Activated CD4-positive, CD25-positive, alpha-beta regulatory T cell treated with anti-CD3 and anti-CD28 coated beads, Interleukin-2, amount 50 U/mL, for 24 hours (primary cell): ENCODE results near the gene PDZK1IP1.
A peak's percentile ranks its signal among the peaks of the same experiment; 100 is the strongest.
"Not testable (repeated sequence)": the region's sequence is repeated elsewhere in the genome, so short reads cannot be mapped to it uniquely, and the experiment has no call there.

Experiments used
- ATAC-seq, 2 donors: fragments of 150-1000 bp; cut with Tn5 transposase; one replicate each; pipeline ENCODE4 v1.10.0; 2021; ENCODE audit warnings: mild to moderate bottlenecking in 1 of 2, moderate library complexity in 1 of 2

PDZK1IP1 gene

DNA sequence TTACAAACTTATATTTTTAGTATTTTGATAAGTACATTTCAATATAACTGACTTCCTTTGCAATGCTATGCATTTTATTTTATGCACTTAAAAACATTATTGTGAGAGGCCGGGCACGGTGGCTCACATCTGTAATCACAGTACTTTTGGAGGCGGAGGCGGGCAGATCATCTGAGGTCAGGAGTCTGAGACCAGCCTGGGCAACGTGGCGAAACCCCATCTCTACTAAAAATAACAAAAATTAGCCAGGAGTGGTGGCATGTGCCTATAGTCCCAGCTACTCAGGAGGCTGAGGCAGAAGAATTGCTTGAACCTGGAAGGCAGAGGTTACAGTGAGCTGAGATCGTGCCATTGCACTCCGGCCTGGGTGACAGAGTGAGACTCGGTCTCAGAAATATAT lies 6.1 kb upstream of the PDZK1IP1 start:
- ATAC-seq: not testable (repeated sequence)

DNA sequence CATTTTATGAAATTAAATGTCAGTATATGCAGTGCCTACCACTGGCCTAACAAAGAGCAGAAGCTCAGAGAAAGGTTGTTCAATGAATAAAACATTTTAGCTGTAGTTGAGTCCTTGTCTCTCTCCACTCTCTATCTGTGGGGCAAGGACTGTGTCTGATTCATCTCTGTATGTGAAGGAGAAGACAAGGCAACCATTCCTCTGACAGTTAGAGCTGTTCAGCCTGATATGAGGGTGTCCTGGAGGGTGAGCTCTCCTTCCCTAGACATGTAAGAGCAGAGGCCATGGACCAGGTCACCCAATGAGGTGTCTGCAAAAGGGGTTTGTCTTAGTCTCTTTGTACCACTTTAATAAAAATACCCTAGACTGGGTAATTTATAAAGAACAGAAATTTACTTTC lies 4.5 kb upstream of the PDZK1IP1 start:
- ATAC-seq: no peak

DNA sequence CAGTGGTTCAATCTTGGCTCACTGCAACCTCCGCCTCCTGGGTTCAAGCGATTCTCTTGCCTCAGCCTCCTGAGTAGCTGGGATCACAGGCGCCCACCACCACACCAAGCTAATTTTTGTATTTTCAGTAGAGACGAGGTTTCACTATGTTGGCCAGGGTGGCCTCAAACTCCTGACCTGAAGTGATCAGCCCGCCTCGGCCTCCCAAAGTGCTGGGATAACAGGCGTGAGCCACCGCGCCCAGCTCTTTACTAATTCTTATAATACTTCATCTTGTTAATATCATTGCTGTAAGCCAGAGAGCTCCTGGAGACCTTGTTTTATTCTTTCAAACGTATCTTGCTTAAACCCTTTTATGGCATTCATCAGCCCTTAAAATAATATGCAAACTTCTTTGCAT lies 3.7 kb upstream of the PDZK1IP1 start:
- ATAC-seq: not testable (repeated sequence)

DNA sequence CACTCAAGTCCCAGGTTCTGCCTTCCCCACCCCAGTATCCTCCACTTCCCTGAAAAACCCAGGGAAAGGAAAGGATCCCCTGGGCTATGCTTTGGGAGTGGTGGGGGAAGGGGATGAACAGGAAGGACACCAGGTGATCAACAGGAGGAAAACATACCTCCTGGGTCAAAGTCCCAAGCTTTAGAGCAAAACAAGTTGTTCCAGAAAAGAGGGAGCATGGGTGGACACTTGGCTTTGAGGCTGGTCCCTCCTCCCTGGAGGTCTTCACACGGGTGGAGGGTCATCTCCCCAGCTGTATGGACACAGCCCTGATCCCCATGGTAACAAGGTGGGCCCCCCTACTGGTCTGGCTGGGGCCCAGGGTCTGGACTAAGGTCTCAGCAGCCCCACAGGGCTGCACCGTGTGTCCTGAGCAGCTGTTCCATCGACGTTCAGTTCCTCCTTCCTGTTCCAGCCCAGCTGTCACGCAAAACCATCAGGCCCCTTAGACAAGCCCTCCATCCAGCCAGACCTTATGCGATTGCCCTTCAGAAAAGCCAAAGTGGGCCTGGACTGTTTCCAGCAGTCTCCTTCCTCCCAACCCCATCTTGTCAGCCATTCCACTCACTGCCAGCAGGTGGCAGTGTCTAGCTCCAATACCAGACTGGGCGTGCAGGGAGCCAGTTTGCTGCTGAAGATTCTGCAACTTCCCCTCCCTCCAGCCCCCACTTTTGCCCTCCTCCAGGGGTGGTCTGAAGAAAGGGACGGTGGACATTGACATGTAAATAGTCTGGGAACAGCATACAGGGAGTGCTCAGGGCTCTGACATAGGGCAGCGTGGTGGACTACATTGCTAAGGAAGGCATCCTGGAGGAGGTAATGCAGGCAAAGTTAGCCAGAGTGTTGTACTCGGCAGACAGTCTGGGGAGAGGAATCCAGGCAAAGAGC lies 2.9 kb upstream of the PDZK1IP1 start:
- ATAC-seq: peak; percentile 52 to 55

DNA sequence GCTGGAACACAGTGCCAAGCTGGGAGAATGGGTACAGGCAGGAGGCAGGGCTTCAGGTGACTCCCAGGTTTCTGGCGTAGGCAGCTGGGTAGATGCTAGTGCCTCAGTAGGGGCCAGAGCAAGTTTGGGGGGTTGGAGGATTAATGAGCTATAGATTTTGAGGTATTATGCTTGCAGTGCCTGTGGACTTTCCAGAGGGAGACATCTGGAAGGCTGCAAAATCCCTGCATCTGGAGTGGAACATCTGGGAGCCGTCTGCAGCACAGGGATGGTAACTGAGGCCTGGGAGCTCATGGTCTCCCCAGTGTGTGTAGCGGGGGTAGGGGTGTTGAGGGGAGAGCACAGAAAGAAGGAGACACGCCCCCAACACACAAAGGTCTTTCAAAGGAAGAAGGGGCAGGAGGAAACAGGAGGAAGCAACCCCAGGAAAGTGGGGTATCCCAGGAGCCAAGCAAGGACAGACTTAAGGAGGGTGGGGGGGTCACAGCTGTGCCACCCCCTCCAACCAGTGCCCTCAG lies 2.2 kb upstream of the PDZK1IP1 start:
- ATAC-seq: no peak

DNA sequence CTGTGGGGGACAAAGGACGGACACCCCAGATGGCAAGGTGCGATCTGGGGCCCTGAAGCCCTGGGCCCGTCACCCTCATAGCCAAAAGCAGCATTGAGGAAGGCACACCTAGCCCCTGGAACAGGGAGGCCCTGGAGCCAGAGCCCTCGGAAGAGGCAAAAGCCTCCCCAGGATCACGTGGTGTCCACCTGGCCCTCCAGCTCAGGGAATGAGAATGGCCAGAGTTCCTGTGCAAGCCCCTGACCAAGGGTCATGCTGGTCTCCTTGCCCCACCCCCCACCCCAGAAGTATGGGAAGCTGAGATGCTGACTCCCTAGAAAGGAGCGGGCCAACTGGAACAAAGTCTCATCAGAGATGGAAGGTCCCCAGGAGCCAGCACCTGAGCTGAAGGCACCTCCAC lies 1.0 kb upstream of the PDZK1IP1 start:
- no peak for ATAC-seq

DNA sequence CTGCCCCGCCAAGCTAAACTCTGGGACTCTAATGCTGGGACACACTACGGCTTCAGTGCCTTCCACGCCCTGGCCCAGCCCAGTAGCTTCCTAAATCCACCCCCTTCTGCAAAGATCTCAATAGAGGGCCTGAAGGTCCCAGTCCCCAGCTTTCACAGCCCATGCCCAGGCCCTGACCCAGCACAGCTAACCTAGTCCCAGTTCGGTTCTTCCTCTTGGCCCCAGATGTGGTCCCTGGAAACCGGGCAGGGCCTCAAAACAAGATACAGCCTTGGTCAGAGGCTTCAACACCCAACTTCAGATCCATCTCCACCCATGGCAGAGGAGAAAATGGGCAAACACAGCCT lies 646 bp upstream of the PDZK1IP1 start:
- ATAC-seq: no peak

DNA sequence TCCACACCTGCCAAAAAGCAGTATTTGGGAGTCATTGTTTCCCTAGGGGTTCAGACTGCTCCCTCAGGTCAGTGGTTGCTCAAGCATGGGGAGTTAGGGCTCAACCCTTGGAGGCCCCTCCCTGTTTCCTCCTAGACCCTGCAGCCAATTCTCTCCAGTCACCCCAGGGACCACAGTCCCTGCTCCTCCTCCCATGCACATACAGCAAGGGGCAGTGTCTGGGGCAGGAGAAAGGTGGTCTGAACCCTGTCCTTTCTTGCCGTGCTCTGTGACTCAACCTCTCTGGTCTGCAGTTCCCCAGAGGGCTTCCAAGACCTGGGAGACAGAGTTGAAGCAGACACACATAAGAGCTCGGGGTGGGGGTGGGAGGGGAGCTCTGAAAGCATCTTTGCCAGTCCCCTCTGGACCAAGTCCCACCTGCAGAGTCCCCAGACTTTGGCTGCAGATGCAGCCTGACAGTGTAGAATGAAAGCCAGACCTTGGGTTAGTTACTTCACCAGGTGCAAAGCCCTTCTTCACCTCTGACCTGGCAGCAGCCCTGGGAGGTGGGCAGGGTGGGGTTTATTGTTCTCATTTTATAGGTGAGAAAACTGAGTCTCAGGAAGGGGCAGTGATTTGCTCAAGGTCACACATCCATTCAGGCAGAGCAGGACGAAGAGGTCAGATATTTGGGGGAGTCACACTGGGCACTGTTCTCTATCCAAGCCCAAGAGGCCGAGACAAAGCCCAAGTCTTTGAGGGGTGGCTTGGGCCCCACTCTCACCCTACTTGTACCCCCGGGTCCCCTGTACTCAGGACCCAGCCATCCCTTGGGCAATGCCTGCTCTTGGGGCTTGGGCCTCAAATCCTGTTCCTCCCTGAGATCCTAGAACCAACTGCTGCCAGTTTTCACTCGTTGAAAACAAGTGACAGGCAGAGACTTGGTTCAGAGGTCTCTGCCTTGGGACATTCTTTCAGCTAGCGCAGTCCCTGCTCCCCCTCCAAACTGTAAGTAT lies 748 bp downstream of the PDZK1IP1 start:
- ATAC-seq: no peak

DNA sequence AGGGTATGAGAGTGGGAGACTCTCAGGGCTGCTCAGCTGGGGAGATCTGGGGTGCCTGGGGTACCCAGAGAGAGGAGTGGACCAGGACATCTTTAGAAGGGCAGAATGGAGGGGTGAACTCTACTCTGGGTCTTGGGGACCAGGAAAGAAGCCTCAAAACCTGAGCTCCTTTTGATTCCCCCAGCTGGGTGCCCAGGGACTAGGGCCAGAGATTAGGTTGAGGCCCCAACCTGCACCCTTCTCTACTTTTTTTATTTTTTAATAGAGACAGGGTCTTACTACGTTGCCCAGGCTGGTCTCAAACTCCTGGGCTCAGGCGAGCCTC lies 1.9 kb downstream of the PDZK1IP1 start:
- no peak for ATAC-seq

DNA sequence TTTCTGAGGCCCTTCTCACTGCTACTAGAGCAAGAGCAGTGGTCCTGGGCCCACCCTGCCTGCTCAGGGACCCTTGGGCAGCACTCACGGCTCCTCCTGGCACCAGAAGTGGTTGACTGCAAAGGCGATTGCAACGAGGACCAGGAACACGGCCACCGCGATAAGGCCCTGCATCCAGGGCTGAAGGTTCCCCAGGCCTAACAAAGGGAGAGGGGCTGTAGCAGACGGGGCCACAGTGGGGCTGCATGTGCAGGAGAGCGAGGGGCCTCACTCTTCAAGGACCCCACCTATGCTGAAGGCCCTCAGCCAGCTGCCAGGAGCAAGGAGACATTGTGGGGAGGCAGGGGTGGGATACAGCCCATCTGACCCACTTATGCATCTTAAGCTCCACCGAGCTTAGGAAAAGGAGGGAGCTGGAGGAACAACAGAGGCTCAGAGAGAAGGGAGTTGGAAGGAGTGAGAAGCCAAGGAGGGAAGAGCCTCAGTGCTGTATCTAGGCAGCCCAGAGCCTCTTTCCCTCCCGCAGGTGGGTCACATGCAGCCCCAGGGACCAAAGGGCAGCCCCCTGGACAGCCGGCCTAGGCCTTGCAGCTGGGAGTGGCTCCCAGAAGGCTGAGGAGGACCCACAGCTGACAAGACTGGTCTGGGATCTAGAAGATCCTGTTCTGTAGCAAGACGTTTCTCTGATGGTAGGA lies 2.5 kb downstream of the PDZK1IP1 start:
- no peak for ATAC-seq

DNA sequence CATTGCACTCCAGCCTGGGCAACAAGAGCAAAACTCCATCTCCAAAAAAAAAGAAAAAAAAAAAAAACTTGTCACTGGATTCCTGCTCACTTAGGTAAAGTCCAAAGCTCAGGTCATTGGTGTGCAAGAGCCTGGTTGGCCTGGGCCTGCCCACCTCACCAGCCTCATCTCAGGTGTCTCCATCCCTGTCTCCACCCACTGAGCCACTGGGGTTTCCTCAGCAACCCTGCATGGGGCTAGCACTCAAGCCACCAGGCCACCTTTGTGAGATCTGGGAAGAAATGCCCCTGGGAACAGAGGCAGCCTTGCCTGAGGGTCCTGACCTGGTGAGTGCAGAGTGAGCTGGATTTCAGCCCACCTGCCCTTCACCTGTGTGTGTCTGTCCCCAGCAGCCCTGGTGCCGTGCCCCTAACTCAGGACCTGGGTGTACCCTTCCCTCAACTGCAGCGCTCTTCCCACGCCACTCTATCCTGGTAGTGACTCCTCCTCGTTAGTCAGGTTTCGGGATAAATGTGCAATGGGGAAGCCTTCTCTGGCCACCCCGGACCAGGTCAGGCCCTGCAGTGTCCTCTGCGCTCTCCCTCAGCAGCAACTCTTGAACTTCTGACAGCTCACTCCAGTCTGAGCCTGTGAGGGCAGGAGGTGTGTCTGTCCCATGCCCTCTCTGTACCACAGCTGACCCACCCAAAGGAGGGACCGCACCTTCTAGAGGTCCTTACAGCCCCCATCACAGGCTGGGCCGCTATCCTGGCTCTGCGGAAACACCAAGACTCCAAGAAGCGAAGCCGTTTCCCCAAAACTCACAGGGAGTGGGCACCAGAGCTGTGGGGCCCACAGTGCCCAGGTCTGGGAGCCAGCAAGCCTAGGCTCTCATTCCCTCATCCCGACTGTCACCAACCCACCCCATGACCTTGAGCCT lies 3.3 kb downstream of the PDZK1IP1 start:
- no peak for ATAC-seq

DNA sequence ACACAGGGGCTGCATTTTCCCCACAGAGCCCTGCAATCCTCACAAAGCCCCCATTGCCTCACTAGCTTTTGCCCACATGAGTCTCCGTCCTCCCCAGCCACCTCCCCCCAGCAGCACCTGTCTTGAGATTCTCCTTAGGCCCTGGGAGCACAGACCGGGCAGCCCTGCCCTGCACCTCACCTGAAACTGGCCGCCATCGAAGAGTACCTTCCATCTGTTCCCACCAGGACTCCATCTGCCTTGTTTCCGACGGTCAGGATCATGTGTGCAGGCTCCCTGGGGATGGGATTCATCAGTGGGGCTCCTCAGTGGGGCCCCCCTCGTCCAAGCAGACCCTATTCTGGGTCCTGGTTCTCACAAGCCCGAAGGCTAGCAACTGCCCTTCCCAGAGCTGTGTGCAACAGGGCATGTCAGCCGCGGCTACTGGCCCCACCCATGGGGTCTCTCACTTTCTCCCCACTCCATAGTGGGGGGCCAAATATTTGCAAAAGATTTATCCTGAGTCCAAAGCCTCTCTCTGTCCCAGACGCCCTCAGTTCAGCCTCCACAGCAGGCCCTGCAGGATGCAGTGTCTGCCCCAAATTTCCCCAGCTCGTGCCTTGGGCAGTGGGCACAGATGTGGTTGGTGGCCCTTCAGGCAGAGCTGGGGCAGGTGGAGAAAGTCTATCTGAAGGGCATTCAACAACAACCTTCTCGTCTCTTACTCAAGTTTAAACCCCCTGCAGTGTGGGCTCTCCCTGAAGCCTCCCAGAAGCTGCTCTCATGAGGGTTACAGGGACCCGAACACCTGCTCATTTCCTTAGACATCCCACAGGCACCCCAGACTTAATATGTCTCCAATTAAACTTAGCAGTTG lies 4.8 kb downstream of the PDZK1IP1 start:
- ATAC-seq: no peak

DNA sequence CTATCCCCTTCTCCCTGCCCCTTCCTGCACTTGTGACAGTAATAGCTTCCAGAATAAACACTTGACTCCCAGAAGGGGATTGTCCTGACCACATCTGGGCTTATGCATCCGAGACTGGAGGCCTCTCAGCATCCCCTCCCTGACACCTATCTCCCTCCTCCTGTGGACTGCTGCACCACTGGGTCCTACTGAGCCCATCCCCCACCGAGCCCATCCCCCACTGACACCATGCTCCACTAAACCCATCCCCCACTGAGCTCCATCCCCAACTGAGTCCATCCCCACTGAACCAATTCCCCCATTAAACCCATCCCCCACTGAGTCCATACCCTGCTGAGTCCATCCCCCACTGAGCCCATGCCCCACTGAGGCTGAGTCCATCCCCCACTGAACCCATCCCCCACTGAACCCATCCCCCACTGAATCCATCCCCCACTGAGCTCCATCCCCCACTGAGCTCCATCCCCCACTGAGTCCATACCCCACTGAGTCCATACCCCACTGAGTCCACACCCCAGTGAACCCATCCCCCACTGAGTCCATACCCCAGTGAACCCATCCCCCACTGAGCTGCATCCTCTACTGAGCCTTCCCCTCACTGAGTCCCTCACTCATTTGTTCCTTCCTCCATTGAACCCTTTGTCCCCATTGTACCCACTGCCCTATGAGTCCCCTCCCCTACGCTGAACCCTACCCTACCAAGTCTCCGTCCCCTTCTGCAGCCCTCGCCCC lies 5.6 kb downstream of the PDZK1IP1 start:
- ATAC-seq: no peak

DNA sequence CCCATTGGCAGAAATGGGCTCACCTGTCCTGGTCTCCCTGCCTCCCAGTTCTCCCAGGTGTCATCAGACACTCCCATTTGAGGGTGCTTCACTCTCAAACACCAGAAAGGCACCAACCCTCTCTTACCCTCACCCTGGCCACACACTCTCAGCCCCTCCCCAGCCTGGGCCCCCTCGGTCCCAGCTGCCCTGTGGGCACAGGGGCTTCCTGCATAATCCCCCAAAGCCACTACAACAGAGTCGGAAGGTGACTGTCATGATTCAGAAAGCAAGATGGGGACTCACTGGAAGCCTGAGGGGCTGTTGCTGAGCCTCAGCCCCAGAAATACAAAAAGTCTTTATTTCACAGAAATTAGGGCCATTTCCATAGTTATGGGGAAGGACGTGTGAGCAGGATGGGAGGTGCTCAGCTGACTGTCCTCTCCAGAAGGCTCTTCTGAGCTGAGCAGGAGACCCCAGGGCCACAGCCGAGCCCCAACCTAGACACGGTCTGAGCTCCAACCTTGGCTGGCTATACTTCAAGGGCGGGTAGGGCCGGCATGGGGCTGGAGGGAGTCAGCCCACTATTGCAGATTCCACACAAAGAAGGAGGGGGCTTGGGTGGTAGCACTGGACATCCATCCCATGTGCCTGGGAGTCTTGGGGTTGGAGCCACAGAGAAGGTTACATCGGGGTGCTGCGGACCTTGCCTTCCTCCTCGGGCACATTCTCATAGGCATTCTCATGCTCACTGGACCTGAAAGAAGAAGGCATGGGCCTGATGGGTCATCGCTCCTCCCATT lies 6.3 kb downstream of the PDZK1IP1 start:
- ATAC-seq: no peak

DNA sequence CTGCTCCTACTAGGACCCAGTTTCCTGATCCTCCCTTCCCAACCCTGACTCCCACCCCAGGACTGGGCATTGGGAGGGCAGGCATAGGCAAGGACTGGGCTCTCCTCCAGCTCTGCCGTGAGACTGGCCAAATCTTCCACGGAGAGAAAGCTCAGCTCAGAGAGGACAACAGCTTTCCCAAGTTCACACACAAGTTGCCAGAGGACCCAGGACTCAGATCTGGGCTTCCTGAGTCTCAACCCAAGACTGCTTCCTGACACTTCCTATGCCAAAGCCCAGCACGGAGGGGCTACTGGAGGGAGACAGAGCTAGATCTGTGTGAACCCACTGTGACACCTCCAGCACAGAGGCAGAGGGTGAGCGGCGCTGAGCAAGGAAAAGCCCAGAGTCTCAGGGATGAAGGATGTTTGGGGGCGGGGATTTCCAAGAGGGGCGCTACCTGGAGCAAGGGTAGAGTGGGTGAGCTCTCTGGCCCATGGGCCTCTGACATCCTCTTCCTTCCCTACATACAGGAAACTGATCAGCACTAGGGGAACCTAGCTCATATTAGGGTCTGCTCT lies 7.1 kb downstream of the PDZK1IP1 start:
- ATAC-seq: no peak

DNA sequence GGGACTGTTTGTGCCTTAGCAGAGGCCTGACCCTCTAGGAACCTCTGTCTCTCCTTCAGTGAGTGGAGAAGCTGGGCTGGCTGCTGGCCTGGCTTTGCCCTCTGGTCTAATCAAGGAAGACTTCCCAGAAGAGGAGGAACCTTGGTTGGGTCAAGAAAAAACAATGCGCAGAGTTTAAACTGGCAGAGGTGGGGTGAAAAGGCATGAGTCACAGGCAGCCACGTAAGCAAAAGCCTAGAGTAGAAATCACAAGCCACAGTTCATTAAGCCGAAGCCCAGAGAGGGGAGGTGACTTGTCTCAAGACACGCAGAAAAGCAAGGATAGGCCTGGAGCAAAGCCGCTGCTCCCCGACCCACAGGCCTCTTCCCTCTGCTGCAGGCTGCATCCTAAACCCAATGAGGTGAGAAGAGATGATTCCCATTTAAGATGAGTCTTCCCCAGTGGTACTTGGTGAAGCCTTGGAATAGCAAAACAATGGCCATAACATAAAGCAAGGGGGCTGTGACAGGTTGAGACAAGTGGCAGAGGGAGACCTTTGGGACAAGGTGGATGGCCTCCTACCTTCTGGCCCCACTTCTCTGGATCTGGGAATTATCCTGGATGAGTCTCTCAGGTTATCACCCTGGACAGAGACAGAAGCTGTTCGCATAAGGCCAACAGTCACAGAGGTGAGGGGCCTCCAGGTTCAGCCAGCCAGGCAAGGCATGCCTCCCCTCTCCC lies 7.7 kb downstream of the PDZK1IP1 start:
- no peak for ATAC-seq

DNA sequence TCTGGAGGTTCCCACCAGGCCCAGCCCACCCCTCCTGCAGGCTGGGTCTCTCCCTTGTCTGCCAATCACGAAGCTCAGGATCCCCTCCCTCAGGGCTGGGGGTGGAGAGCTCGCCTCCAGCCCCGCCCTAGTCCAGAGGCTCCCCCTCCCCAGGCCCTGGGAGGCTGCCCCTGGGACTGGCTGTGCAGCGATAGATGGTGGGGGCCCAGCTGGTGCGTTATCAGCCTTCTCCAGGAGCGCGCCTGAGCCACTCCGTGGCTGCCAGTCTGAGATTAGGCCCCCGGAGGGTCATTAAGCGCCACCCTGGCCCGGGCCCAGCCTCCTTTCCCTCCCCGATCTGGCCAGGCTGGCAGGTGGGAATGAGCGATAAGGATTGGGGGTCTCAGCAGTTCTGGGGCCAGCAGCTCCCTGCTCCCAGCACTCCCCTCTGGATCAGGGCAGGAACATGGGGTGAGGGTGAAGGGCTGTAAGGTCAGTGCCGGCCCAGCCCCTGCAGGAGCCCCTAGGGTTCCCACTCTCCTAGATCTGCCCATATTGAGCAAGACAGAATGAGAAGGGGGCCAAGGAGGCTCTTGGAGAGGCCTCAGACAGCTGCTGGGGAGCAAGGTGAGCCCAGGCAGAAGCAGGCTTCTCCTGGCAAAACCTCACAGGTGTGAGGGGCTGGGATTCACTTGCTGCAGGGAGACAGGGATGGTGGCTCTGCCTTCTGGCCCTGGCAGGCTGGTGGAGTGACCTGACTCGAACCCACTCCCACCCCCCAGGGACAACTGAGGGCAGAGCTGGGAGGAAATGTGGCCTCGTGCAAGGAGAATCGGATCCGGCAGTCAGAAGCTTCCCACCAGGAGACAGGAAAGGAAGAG lies 8.5 kb downstream of the PDZK1IP1 start:
- no peak for ATAC-seq
